ENCODE results near the gene MAPK8. TPM values are rescaled to one million over a fixed set of nuclear protein-coding genes. Genes with fewer than 3 reads are reported as not detected.

MAPK8 gene
- total RNA-seq, 1 donor from 2014 or later: 52.3 TPM

GRCh38 chr10:48353246-48353645, 46.8 kb downstream of the MAPK8 start:
- H3K9me3 Mint-ChIP-seq: peaks cover 15% of the 10 kb centered on the region
- H3K27ac Mint-ChIP-seq: no peak overlapping the region
- H3K27me3 Mint-ChIP-seq (ENCODE audit: insufficient read depth): peaks cover 1% of the 10 kb centered on the region
- intact Hi-C loops (cut with micrococcal nuclease): no loop called here
- H3K4me1 Mint-ChIP-seq (ENCODE audit: low read depth): no peaks in the 10 kb centered on the region
- H3K36me3 Mint-ChIP-seq (ENCODE audit: low read depth): peaks cover 4% of the 10 kb centered on the region
- DNase-seq (ENCODE audit: low spot score): no peak
- H3K4me3 Mint-ChIP-seq: no peak overlapping the region

GRCh38 chr10:48357631-48358030, 51.2 kb downstream of the MAPK8 start:
- no peaks in the 10 kb centered on the region for H3K36me3 Mint-ChIP-seq (ENCODE audit: low read depth)
- intact Hi-C loops (cut with micrococcal nuclease): no loop called here
- H3K4me1 Mint-ChIP-seq (ENCODE audit: low read depth): no peaks in the 10 kb centered on the region
- peaks cover 4% of the 10 kb centered on the region for H3K9me3 Mint-ChIP-seq
- no peak overlapping the region for H3K27ac Mint-ChIP-seq
- H3K27me3 Mint-ChIP-seq (ENCODE audit: insufficient read depth): no peaks in the 10 kb centered on the region
- DNase-seq (ENCODE audit: low spot score): no peak
- H3K4me3 Mint-ChIP-seq: no peak overlapping the region

GRCh38 chr10:48358162-48358561, 51.7 kb downstream of the MAPK8 start:
- H3K27ac Mint-ChIP-seq: no peak overlapping the region
- peaks cover 4% of the 10 kb centered on the region for H3K9me3 Mint-ChIP-seq
- intact Hi-C loops (cut with micrococcal nuclease): no loop called here
- no peaks in the 10 kb centered on the region for H3K27me3 Mint-ChIP-seq (ENCODE audit: insufficient read depth)
- H3K36me3 Mint-ChIP-seq (ENCODE audit: low read depth): no peaks in the 10 kb centered on the region
- H3K4me1 Mint-ChIP-seq (ENCODE audit: low read depth): peaks cover under 1% of the 10 kb centered on the region
- DNase-seq (ENCODE audit: low spot score): no peak
- no peak overlapping the region for H3K4me3 Mint-ChIP-seq

GRCh38 chr10:48358838-48359237, 52.4 kb downstream of the MAPK8 start:
- H3K9me3 Mint-ChIP-seq: no peaks in the 10 kb centered on the region

GRCh38 chr10:48361176-48361575, 54.7 kb downstream of the MAPK8 start:
- H3K36me3 Mint-ChIP-seq (ENCODE audit: low read depth): no peaks in the 10 kb centered on the region
- intact Hi-C loops (cut with micrococcal nuclease): loop anchor here (5.0 kb wide), 1 partner anchor 146 kb away; no protein-coding TSS in a partner anchor
- H3K27ac Mint-ChIP-seq: no peak overlapping the region
- H3K4me3 Mint-ChIP-seq: no peak overlapping the region
- peaks cover 5% of the 10 kb centered on the region for H3K4me1 Mint-ChIP-seq (ENCODE audit: low read depth)
- no peaks in the 10 kb centered on the region for H3K27me3 Mint-ChIP-seq (ENCODE audit: insufficient read depth)
- H3K9me3 Mint-ChIP-seq: no peaks in the 10 kb centered on the region
- DNase-seq (ENCODE audit: low spot score): no peak

More at GRCh38 chr10:48358838-48359237, 52.4 kb downstream of the MAPK8 start:
- no peak for DNase-seq (ENCODE audit: low spot score)
- Mint-ChIP-seq H3K27ac (no peak overlapping the region), H3K36me3 (ENCODE audit: low read depth) (no peaks in the 10 kb centered on the region), H3K4me1 (ENCODE audit: low read depth) (peaks cover 5% of the 10 kb centered on the region), H3K27me3 (ENCODE audit: insufficient read depth) (no peaks in the 10 kb centered on the region), H3K4me3 (no peak overlapping the region)
- intact Hi-C loops (cut with micrococcal nuclease): no loop called here

GRCh38 chr10:48363617-48364355, 57.3 kb downstream of the MAPK8 start:
- no peak overlapping the region for H3K27ac Mint-ChIP-seq
- H3K4me1 Mint-ChIP-seq (ENCODE audit: low read depth): peaks cover 5% of the 10 kb centered on the region
- H3K27me3 Mint-ChIP-seq (ENCODE audit: insufficient read depth): no peaks in the 10 kb centered on the region
- no peak overlapping the region for H3K4me3 Mint-ChIP-seq
- no peaks in the 10 kb centered on the region for H3K9me3 Mint-ChIP-seq
- DNase-seq (ENCODE audit: low spot score): no peak
- no peaks in the 10 kb centered on the region for H3K36me3 Mint-ChIP-seq (ENCODE audit: low read depth)
- intact Hi-C loops (cut with micrococcal nuclease): loop anchor here (1.0 to 5.0 kb wide), 3 partner anchors 144 to 293 kb away; no protein-coding TSS in a partner anchor

GRCh38 chr10:48364659-48365405, 58.4 kb downstream of the MAPK8 start:
- H3K27ac Mint-ChIP-seq: no peak overlapping the region
- H3K4me3 Mint-ChIP-seq: no peak overlapping the region
- H3K9me3 Mint-ChIP-seq: no peaks in the 10 kb centered on the region
- H3K27me3 Mint-ChIP-seq (ENCODE audit: insufficient read depth): no peaks in the 10 kb centered on the region
- DNase-seq (ENCODE audit: low spot score): no peak
- H3K36me3 Mint-ChIP-seq (ENCODE audit: low read depth): no peaks in the 10 kb centered on the region
- intact Hi-C loops (cut with micrococcal nuclease): loop anchor here (2.0 to 5.0 kb wide), 2 partner anchors 142 to 244 kb away; no protein-coding TSS in a partner anchor
- peaks cover 5% of the 10 kb centered on the region for H3K4me1 Mint-ChIP-seq (ENCODE audit: low read depth)

GRCh38 chr10:48365668-48366067, 59.2 kb downstream of the MAPK8 start:
- intact Hi-C loops (cut with micrococcal nuclease): loop anchor here (2.0 kb wide), 1 partner anchor 243 kb away; no protein-coding TSS in a partner anchor
- no peak overlapping the region for H3K27ac Mint-ChIP-seq
- H3K27me3 Mint-ChIP-seq (ENCODE audit: insufficient read depth): no peaks in the 10 kb centered on the region
- no peaks in the 10 kb centered on the region for H3K36me3 Mint-ChIP-seq (ENCODE audit: low read depth)
- no peak overlapping the region for H3K4me3 Mint-ChIP-seq
- H3K9me3 Mint-ChIP-seq: no peaks in the 10 kb centered on the region
- DNase-seq (ENCODE audit: low spot score): no peak
- H3K4me1 Mint-ChIP-seq (ENCODE audit: low read depth): peaks cover 5% of the 10 kb centered on the region

GRCh38 chr10:48366261-48366660, 59.8 kb downstream of the MAPK8 start:
- no peak overlapping the region for H3K4me3 Mint-ChIP-seq
- H3K9me3 Mint-ChIP-seq: no peaks in the 10 kb centered on the region
- intact Hi-C loops (cut with micrococcal nuclease): no loop called here

GRCh38 chr10:48369501-48369900, 63.0 kb downstream of the MAPK8 start:
- no peak overlapping the region for H3K27ac Mint-ChIP-seq
- intact Hi-C loops (cut with micrococcal nuclease): no loop called here

More at GRCh38 chr10:48366261-48366660, 59.8 kb downstream of the MAPK8 start:
- DNase-seq (ENCODE audit: low spot score): no peak
- Mint-ChIP-seq H3K36me3 (ENCODE audit: low read depth) (no peaks in the 10 kb centered on the region), H3K4me1 (ENCODE audit: low read depth) (peaks cover 5% of the 10 kb centered on the region), H3K27me3 (ENCODE audit: insufficient read depth) (no peaks in the 10 kb centered on the region), H3K27ac (no peak overlapping the region)

GRCh38 chr10:48377751-48378530, 71.5 kb downstream of the MAPK8 start:
- Mint-ChIP-seq H3K36me3 (ENCODE audit: low read depth) (no peaks in the 10 kb centered on the region), H3K27ac (no peak overlapping the region), H3K27me3 (ENCODE audit: insufficient read depth) (no peaks in the 10 kb centered on the region), H3K4me3 (no peak overlapping the region), H3K4me1 (ENCODE audit: low read depth) (no peaks in the 10 kb centered on the region), H3K9me3 (no peaks in the 10 kb centered on the region)
- intact Hi-C loops (cut with micrococcal nuclease): no loop called here
- DNase-seq (ENCODE audit: low spot score): no peak

More at GRCh38 chr10:48369501-48369900, 63.0 kb downstream of the MAPK8 start:
- Mint-ChIP-seq H3K9me3 (no peaks in the 10 kb centered on the region), H3K36me3 (ENCODE audit: low read depth) (no peaks in the 10 kb centered on the region), H3K4me1 (ENCODE audit: low read depth) (no peaks in the 10 kb centered on the region), H3K27me3 (ENCODE audit: insufficient read depth) (no peaks in the 10 kb centered on the region), H3K4me3 (no peak overlapping the region)
- no peak for DNase-seq (ENCODE audit: low spot score)

GRCh38 chr10:48378675-48379074, 72.2 kb downstream of the MAPK8 start:
- Mint-ChIP-seq H3K36me3 (ENCODE audit: low read depth) (no peaks in the 10 kb centered on the region), H3K27me3 (ENCODE audit: insufficient read depth) (no peaks in the 10 kb centered on the region), H3K27ac (no peak overlapping the region), H3K4me3 (no peak overlapping the region), H3K9me3 (no peaks in the 10 kb centered on the region), H3K4me1 (ENCODE audit: low read depth) (no peaks in the 10 kb centered on the region)
- intact Hi-C loops (cut with micrococcal nuclease): no loop called here
- no peak for DNase-seq (ENCODE audit: low spot score)

Measured in activated T-helper 1 cell treated with anti-CD3 and anti-CD28 coated beads, Interleukin-12 subunit alpha, Interleukin-12 subunit beta, Interleukin-2, Interleukin-4 antibody, amounts not matched to agents 30 ng/mL and 10 ng/mL and 1 ng/mL, durations not matched to agents 14 hours and 24 hours and 36 hours (primary cell).